Astrocyte of the cerebellum (primary cell): ENCODE results near the gene MANSC4.

Experiments
- DNase-seq: peaks from one replicate; pipeline ENCODE4 v3.0.0-alpha.2; 2011; ENCODE audit warnings: low read depth
- H3K4me3 ChIP-seq: 2 replicates; pipeline ENCODE4 v1.5.1; 2011; ENCODE audit warnings: mild to moderate bottlenecking, low read depth, low read length, moderate library complexity
- CTCF ChIP-seq: IDR thresholded peaks from 2 replicates; pipeline ENCODE4 v1.5.1; 2012; ENCODE audit warnings: low read length, low read depth, moderate library complexity, mild to moderate bottlenecking; ENCODE audit errors: missing control alignments
- in situ Hi-C: cut with HindIII; loops from 2 replicates; pipeline ENCODE4 v1.10.0; 2017; ENCODE audit warnings: low sequenced_read_pairs

MANSC4 gene

GRCh38 chr12:27730097-27730588 is 49.9 kb downstream of the MANSC4 start:
- H3K4me3 ChIP-seq, result no peak overlapping the region
- no peak for DNase-seq
- no peak for TF ChIP-seq CTCF
- in situ Hi-C loops, result no loop called here

- TF ChIP-seq CTCF, result no peak
- no peak for DNase-seq
- no peak overlapping the region for H3K4me3 ChIP-seq
- in situ Hi-C loops, result no loop called here
Observed at GRCh38 chr12:27723212-27723611, 56.8 kb downstream of the MANSC4 start.
